T-helper 2 cell treated with Interferon-gamma antibody and Interleukin-4, amounts not matched to agents 5 μg/mL and 100 μg/mL, for 36 hours (primary cell): ENCODE results near the gene YKT6.

ENCODE experiments used
- DNase-seq: peaks from one replicate; pipeline ENCODE4 v3.0.0; 2021; ENCODE audit warnings: low spot score
- H3K27ac Mint-ChIP-seq: one replicate; pipeline ENCODE4 v1.8.0; 2021; ENCODE audit warnings: mild to moderate bottlenecking, mixed read lengths
- H3K27me3 Mint-ChIP-seq: one replicate; pipeline ENCODE4 v1.8.0; 2021; ENCODE audit warnings: low read depth, mixed read lengths
- H3K36me3 Mint-ChIP-seq: one replicate; pipeline ENCODE4 v1.8.0; 2021; ENCODE audit warnings: low read depth, mixed read lengths
- H3K4me1 Mint-ChIP-seq: one replicate; pipeline ENCODE4 v1.8.0; 2021; ENCODE audit warnings: low read depth, mixed read lengths
- H3K4me3 Mint-ChIP-seq: one replicate; pipeline ENCODE4 v1.8.0; 2022; ENCODE audit warnings: mild to moderate bottlenecking, moderate library complexity, mixed read lengths
- H3K9me3 Mint-ChIP-seq: one replicate; pipeline ENCODE4 v1.8.0; 2021; ENCODE audit warnings: mixed read lengths

YKT6 gene

DNA sequence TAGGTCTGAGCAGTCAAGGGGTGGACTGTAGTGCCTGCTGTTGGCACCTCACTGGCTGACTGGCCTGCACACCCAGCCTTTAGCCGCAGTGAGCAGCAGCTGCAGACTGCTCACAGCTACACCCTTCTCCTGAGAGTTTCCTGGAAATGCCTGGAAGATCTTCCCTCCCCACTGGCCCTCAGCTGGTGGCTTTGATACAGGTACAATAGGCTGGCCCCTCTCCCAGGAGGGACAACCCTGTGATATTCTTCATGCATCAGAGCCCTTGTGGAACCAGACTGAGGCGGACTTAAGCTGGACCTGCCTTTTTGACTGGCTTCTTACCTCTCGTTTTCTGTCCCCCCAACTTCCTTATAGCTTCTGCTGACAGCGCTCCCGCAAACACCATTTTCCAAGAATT is 18.0 kb upstream of the YKT6 start:
- H3K4me1 Mint-ChIP-seq, result no peaks in the 10 kb centered on the region
- no peak overlapping the region for H3K27ac Mint-ChIP-seq
- H3K9me3 Mint-ChIP-seq, result no peaks in the 10 kb centered on the region
- H3K36me3 Mint-ChIP-seq, result no peaks in the 10 kb centered on the region
- peaks cover 10% of the 10 kb centered on the region for H3K27me3 Mint-ChIP-seq
- H3K4me3 Mint-ChIP-seq, result no peak overlapping the region
- DNase-seq, result no peak

DNA sequence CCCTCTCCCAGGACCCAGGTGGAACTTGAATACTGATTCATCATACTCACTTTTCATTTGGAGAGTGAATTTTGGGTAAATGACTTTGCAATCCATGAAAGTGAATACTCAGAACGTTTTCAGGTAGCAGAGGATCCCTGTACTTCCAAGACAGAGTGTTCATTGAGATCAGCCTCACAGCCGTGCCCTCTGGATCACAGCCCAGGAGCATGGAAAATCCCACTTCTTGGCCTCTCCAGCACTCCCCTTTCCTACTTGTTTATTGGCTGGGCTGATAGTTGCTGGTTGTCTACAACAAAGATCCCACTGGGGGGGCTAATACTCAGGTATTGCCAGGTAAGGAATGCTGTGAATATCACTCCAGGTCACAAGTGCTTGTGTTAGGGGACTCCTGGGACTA is 17.4 kb upstream of the YKT6 start:
- no peak for DNase-seq
- Mint-ChIP-seq H3K27ac (no peak overlapping the region), H3K9me3 (no peaks in the 10 kb centered on the region), H3K4me3 (no peak overlapping the region), H3K27me3 (peaks cover 10% of the 10 kb centered on the region), H3K4me1 (no peaks in the 10 kb centered on the region), H3K36me3 (no peaks in the 10 kb centered on the region)

DNA sequence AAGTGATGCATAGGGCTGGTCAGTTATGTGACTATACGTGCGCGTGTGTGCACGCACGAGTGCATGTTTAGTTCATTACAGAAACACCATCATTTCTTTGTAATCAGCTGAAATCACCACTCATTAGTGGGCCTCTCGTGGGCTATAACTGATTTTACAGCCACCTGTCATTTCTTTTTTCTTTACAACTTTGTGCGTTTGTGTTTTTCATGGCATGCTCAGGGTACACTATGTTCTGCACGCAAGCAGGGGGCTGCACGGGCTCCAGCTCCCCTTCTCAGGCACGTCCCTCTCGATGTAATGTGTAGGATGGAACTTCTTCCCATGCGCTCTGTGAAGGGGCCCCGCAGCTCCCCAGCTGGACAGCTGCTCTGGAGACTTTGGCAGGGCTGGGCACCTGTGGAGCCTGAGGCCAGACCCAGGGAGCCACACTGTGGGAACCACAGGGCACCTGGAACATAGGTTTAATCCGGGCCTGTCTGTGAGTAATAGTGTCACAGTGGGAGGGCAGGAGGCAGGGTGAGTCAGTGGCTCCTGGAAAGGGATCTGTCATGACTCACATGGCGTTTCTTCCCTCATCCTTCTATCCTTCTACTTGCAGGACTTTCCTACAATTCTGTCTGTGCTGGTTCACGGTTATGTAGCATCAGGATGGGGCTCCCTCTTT is 16.4 kb upstream of the YKT6 start:
- no peak for DNase-seq
- Mint-ChIP-seq H3K36me3 (no peaks in the 10 kb centered on the region), H3K4me3 (no peak overlapping the region), H3K9me3 (no peaks in the 10 kb centered on the region), H3K27ac (no peak overlapping the region), H3K4me1 (no peaks in the 10 kb centered on the region), H3K27me3 (peaks cover 7% of the 10 kb centered on the region)

DNA sequence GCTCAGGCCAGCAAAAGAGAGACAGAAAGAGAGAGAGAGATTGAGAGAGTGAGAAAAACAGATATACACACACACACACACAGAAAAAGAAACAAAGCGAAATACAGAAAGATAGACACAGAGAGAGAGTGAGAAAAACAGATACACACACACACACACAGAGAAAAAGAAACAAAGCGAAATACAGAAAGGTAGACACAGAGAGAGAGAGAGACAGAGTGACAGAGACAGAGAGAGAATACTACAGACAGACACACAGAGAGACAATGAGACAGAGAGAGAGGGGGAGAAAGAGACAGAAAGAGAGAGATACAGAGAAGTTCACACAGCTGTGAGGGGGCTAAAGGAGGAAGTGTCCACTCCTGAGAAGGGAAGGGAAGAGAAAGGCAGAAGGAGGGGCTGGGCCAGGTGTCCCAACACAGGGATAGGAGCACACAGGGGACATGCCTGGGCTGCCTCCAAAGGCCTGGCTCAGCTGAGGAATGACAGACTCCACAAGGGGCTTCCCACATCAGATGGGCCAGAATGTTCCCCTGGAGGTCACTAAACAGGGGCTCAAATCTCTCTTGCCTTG is 15.8 kb upstream of the YKT6 start:
- no peaks in the 10 kb centered on the region for H3K36me3 Mint-ChIP-seq
- DNase-seq, result no peak
- H3K4me3 Mint-ChIP-seq, result no peak overlapping the region
- H3K27me3 Mint-ChIP-seq, result peaks cover 5% of the 10 kb centered on the region
- no peaks in the 10 kb centered on the region for H3K9me3 Mint-ChIP-seq
- H3K4me1 Mint-ChIP-seq, result no peaks in the 10 kb centered on the region
- no peak overlapping the region for H3K27ac Mint-ChIP-seq

DNA sequence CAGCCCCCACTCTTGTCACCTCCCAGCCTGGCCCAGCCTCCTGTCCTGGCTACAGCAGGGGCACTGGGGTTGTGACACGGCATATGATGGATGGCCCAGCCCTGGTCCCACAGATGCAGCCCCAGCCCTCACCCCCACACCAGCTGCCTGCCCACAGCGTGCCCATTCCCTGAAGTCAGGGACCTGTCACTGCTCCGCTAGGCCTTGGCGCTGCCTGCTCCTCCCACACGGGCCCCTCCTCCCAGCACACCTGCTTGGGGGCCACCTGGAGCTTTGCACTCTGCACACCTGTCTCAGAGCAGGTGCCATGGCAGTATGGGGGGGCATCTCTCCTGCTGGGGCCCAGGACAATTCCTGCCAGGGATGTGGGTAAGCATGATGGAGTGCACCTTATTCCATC is 15.0 kb upstream of the YKT6 start:
- Mint-ChIP-seq H3K27me3 (peaks cover 5% of the 10 kb centered on the region), H3K4me1 (no peaks in the 10 kb centered on the region), H3K4me3 (no peak overlapping the region), H3K27ac (no peak overlapping the region), H3K36me3 (no peaks in the 10 kb centered on the region), H3K9me3 (no peaks in the 10 kb centered on the region)
- no peak for DNase-seq

DNA sequence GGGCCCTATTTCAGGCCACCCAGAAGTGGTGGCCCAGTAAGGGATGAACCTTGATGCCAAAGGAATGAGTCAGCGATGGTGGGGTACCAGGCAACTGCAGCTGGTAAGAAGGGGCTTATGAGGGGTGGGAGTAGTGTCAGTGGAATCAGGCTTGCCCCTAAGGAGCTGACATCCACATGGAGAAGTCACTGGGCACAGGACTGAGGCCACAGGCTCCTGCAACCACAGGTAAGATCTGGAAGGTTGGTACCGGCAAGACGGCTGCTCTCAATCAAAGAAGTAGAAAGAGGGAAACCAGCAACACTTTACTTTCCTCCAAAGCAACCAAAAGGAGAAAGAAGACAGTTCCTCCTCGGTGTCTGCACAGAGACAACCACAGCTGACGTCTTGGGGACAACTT is 14.0 kb upstream of the YKT6 start:
- Mint-ChIP-seq H3K27me3 (peaks cover 5% of the 10 kb centered on the region), H3K9me3 (no peaks in the 10 kb centered on the region), H3K36me3 (no peaks in the 10 kb centered on the region), H3K4me3 (no peak overlapping the region), H3K4me1 (no peaks in the 10 kb centered on the region), H3K27ac (no peak overlapping the region)
- DNase-seq, result no peak

DNA sequence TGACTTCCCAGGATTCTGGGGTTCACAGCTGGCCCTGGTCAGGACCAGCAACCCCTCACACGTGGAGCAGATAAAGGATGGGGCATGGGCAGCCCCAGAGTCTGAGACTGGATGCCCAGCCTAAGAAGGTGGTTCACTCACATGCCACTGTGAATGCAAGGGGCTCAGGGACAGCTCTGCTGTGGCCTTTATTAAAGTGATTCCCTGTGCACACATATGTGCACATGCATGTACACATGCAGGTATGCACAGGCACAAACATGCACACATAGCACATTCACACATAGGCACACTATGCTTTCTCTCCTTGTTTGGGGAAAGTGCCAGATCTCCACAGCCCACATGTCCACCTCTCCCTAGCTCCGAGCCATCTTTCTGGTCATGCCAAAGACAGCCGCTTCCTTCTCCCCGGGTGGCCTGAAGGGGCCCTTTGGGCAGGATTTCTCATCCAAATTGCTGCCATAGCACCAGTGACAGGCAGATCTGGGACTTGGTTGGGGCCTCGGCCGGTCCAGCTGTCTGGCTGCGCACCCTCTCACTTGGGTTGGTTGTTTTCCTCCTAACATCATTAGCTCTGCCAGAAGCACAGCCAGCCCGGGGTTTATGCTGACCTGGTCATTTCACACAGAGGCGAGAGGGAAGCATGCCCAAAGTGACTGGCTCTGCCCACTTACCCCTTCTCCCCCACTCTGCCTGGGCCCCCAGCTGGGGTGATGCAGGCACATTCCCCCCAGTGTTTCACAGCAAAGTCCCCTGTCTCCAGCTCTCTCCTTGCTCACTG is 13.0 kb upstream of the YKT6 start:
- Mint-ChIP-seq H3K36me3 (no peaks in the 10 kb centered on the region), H3K9me3 (no peaks in the 10 kb centered on the region), H3K4me1 (no peaks in the 10 kb centered on the region), H3K27ac (no peak overlapping the region), H3K4me3 (no peak overlapping the region), H3K27me3 (peaks cover 8% of the 10 kb centered on the region)
- DNase-seq, result no peak

DNA sequence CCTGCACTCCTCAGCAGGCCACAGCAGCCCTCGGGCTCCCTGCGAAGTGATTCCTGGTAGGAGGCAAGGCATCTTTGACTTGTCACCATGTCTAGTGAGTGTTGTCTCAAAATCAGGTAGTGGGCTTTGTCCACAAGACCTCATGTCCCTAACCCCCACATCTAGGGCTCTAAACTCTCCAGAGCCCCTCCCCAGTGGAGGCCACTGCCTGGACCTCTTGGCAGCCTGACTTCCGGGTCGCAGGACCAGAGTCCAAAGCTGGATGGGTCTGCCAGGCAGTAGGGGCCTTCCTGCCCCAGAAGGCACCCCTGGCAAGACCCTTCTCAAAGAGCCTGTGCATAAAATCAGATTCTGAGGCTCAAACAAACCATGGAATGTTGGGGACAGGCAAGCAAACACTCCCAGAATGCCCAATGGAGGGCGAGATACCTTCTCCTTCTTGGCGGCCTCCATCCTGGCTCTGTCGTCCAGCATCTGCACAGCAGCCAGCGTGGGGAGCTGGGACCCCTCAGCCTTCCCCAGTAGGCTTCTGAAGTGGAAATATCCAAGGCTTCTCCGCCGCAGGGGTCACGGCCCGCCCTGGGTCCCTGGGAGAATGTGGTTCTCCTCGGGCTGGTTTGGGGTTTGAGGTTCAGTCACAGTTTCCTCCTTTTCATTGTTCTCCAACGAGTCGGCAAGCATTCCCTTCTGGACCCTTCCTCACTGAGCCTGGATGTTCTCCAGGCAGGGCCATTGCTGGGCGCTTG is 12.1 kb upstream of the YKT6 start:
- Mint-ChIP-seq H3K27me3 (peaks cover 7% of the 10 kb centered on the region), H3K4me1 (no peaks in the 10 kb centered on the region), H3K9me3 (no peaks in the 10 kb centered on the region), H3K27ac (no peak overlapping the region), H3K4me3 (no peak overlapping the region), H3K36me3 (no peaks in the 10 kb centered on the region)
- no peak for DNase-seq

DNA sequence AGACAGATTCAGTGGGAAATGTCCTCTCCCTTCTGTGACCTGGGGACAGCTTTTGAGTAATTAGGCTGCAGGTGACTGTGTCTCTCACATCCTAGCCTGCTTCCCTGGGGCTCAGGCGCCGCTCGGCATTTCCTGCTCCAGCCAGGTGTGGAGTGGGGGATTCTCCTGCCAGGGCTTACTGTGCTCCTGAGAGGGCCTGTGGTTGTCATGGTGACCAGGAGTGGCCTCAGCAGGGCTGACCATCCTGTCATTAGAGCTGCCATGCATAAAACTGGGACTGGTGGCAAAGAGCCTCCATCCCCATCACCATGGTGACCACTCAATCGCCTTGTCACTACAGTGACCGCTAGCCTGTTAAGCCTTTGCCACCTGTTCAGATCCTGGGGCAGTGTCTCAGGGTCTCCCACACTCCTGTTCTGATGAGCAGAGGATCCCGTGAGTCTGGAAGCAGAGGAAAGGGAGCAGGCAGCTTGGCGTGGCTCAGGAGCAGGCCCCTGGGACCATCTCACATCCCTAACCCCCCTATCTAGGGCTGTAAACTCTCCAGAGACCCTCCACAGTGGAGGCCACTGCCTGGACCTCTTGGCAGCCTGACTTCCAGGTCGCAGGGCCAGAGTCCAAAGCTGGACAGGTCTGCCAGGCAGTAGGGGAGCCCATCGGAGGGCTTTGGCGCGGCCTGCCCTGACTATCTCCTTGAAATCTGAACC is 11.3 kb upstream of the YKT6 start, which contains the start of gene GCK:
GCK (minus strand) TSS at position 154 of the 707 bp plus-strand sequence. CDS start 486 bp downstream, outside the sequence.
- H3K4me3 Mint-ChIP-seq, result no peak within 1 kb of the TSS
- no peak within 1 kb of the TSS for H3K27ac Mint-ChIP-seq
- no peak for DNase-seq
- peaks cover 7% of the 10 kb centered on the region for H3K27me3 Mint-ChIP-seq
- H3K4me1 Mint-ChIP-seq, result peaks cover 4% of the 10 kb centered on the region
- H3K9me3 Mint-ChIP-seq, result no peaks in the 10 kb centered on the region
- no peaks in the 10 kb centered on the region for H3K36me3 Mint-ChIP-seq

DNA sequence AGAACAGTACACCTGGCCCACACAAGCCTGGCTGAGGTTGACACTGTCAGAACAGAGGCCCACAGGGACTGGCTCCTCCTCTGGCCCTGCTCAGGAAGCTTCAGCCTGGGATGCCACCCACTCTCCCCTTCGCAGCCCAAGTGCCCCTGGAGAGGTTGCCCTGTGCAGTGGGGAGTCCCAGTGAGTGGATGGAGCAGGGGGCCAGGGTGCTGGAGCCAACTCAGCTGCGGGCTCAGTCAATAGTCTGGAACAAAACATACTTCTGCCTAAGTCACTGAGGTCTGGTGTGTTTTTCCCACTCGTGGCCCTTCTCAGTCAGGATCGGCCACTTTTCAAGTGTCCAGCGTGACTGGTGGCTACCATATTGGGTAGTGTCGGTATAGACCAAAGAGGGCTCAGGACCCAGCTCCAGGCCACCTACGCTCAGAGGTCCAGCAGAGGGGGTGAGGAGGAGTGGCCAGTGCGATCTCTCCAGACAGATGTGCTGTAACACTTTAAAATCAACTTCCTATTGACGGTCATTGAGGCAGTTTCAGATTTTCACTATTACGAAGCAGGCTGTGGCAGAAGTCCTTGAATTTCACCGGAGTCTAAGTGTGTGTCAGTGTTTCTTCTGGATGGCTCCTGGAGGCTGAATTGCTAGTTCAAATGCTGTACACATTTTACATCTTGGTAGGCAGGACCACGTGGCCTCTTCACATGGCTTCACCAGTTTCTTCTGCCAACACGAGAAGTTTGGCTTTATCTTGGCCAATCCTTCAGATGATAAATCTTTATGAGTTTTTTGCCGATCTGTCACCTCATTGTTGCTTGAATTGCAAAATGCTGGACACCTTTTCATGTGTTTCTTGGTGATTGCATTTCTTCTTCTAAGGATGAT is 10.5 kb upstream of the YKT6 start:
- Mint-ChIP-seq H3K27ac (no peak overlapping the region), H3K4me3 (no peak overlapping the region), H3K4me1 (peaks cover 4% of the 10 kb centered on the region), H3K36me3 (no peaks in the 10 kb centered on the region), H3K27me3 (peaks cover 5% of the 10 kb centered on the region), H3K9me3 (no peaks in the 10 kb centered on the region)
- no peak for DNase-seq

DNA sequence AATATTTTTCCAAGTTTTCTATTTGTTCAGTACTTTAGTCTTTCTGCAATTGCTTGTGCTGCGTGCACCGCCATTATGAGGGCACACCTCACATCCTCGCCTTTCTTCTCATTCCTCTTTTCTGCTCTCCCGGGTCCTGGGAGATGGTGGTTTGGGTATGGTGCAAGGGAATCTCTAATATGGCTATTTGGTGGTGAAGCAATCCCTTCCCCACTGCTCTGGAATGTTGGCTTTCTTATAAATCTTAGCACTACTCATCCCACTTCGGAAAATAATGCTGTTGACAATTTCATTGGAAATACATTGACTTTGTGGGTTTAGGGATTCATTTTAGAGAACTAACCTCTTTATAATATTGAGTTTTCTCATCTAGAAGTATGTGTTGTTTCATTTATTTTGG is 9.6 kb upstream of the YKT6 start:
- peaks cover 5% of the 10 kb centered on the region for H3K27me3 Mint-ChIP-seq

DNA sequence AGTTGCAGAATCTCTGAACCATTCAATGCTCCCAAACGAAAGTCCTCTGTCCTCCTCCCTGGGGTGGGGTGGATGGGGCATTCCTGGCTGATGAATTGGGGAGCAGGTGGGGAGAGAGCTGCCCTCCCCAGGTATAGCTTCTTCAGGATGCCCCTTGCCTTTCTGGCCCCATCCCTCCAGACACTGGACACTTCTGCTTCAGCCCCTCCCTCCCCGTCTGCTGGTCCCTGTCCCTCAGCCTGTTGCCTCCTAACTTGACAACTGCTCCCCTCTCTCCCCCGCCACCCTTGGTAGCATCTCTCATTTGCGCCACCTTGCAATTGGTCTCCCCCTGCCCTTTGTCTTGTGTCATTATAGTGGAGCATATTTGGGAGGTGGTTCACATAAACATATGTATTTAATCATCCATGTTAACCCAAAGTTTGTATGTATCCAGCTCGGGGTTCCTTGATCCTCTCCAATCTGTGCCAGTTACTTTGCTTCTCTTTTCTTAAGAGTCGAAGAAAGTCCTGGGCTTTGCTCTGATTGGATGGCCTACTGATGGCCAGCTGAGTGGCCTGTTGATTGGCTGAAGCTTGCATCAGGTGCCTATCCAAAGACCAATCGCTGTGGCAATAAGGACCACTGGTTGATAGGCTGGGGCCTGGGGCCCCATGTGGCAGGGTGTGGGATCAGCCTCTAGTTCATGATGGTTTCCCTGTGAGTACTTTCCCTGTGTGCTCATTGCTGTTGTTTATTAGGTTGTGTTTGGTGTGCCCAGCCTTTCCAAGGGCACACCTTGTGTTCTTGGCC is 7.6 kb upstream of the YKT6 start:
- H3K27ac Mint-ChIP-seq, result no peak overlapping the region
- no peak for DNase-seq
- no peaks in the 10 kb centered on the region for H3K36me3 Mint-ChIP-seq
- no peak overlapping the region for H3K4me3 Mint-ChIP-seq
- no peaks in the 10 kb centered on the region for H3K9me3 Mint-ChIP-seq
- H3K27me3 Mint-ChIP-seq, result peaks cover 3% of the 10 kb centered on the region
- H3K4me1 Mint-ChIP-seq, result peaks cover 7% of the 10 kb centered on the region

More for the DNA sequence above, 9.6 kb upstream of the YKT6 start:
- Mint-ChIP-seq H3K27ac (no peak overlapping the region), H3K4me1 (peaks cover 4% of the 10 kb centered on the region), H3K4me3 (no peak overlapping the region), H3K36me3 (no peaks in the 10 kb centered on the region), H3K9me3 (no peaks in the 10 kb centered on the region)
- no peak for DNase-seq
